Activated CD4-positive, alpha-beta T cell treated with anti-CD3 and anti-CD28 coated beads, Interleukin-2, amount 50 U/mL, for 4 hours (primary cell): ENCODE results near the gene EIF5A.

Experiments used
- DNase-seq, 2 experiments: peaks; one replicate each; pipeline ENCODE4 v3.0.0-alpha.2; 2020

The EIF5A gene

GRCh38 chr17:7306911-7307685 lies at the start of gene EIF5A:
Gene EIF5A, plus strand, starts transcription at chr17:7307628. Its CDS starts 2,008 bp downstream, at chr17:7309636.
- peak; percentile 100 for DNase-seq

- no peak for DNase-seq
These were observed 48.5 kb upstream of the EIF5A start for GRCh38 chr17:7258731-7259554.

- DNase-seq = no peak
These were observed 47.9 kb upstream of the EIF5A start for GRCh38 chr17:7259555-7259889.

GRCh38 chr17:7260151-7260550 lies 47.3 kb upstream of the EIF5A start:
- DNase-seq = no peak

- DNase-seq = no peak
These were observed 46.6 kb upstream of the EIF5A start for GRCh38 chr17:7260651-7261378.

GRCh38 chr17:7261379-7262191 lies 45.8 kb upstream of the EIF5A start:
- peak in 1 of 2 experiments; percentile 29 for DNase-seq

- DNase-seq = no peak
These were observed 45.1 kb upstream of the EIF5A start, which contains the start of gene CLDN7 for GRCh38 chr17:7262192-7262934. Gene CLDN7, minus strand, starts transcription at chr17:7262478. Its CDS starts 435 bp downstream, at chr17:7262043.

GRCh38 chr17:7262935-7263800 lies 44.3 kb upstream of the EIF5A start:
- no peak for DNase-seq

- DNase-seq = no peak
These were observed 43.7 kb upstream of the EIF5A start for GRCh38 chr17:7263801-7264078.

- no peak for DNase-seq
These were observed 40.6 kb upstream of the EIF5A start for GRCh38 chr17:7266784-7267183.

- no peak for DNase-seq
These were observed 28.0 kb upstream of the EIF5A start for GRCh38 chr17:7279448-7279847.

- DNase-seq = peak; percentile 82
These were observed 26.8 kb upstream of the EIF5A start for GRCh38 chr17:7280519-7281073.

- peak; percentile 82 to 87 for DNase-seq
These were observed 26.1 kb upstream of the EIF5A start, which contains the start of gene SLC2A4 for GRCh38 chr17:7281074-7281952. Gene SLC2A4, plus strand, starts transcription at chr17:7281718. Its CDS starts 217 bp downstream, at chr17:7281935.

- DNase-seq = no peak
These were observed 25.3 kb upstream of the EIF5A start for GRCh38 chr17:7281953-7282751.

GRCh38 chr17:7282752-7283321 lies 24.6 kb upstream of the EIF5A start:
- DNase-seq = no peak

- no peak for DNase-seq
These were observed 23.8 kb upstream of the EIF5A start for GRCh38 chr17:7283471-7284216.

- no peak for DNase-seq
These were observed 22.5 kb upstream of the EIF5A start for GRCh38 chr17:7284911-7285310.
